ENCODE results near the gene ZNF718.
A peak's percentile ranks its signal among the peaks of the same experiment; 100 is the strongest.
"Not testable (repeated sequence)": the region's sequence is repeated elsewhere in the genome, so short reads cannot be mapped to it uniquely, and the experiment has no call there.

Gene ZNF718

DNA sequence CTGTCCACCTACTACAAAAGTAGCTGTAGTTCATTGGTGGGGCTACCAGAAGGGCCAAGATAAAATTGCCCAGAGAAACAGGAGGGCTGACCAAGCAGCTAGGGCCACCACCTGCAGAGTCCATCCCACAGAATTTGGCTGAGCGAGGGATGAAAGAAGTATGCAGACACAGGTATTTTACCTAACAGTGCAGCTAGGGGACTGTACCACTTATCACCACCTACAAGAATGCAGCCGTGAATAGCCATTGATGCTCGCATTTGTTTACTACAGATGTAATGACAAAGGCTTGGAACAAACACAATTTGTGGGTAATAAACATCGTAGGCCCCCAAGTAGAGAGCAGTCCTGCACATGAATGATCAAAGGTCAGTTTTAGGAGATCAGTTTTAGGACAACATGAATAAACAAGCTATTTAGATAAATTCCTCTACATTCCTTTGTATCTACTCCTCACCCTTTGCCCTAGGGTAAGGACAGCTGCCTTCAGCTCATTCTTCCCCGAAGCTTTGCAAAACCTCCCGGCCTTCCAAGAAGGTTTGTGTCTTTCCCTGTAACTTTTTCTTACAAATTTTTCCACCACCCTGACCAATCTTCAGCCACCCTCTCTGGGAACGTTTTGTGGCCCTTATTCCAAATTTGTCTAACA is 49.5 kb downstream of the ZNF718 start:
- Histone ChIP-seq H3K9me3 (ENCODE audit: severe bottlenecking) (peaks cover 17% of the 10 kb centered on the region), H3K27me3 (ENCODE audit: insufficient read depth, low read depth, severe bottlenecking) (no peaks in the 10 kb centered on the region), H3K27ac (no peak overlapping the region), H3K36me3 (no peaks in the 10 kb centered on the region; the same call in 1 of the 2 replicates), H3K4me3 (ENCODE audit: low read depth, low read length) (no peak overlapping the region)
- no peak for DNase-seq
- TF ChIP-seq, protein P1, sequence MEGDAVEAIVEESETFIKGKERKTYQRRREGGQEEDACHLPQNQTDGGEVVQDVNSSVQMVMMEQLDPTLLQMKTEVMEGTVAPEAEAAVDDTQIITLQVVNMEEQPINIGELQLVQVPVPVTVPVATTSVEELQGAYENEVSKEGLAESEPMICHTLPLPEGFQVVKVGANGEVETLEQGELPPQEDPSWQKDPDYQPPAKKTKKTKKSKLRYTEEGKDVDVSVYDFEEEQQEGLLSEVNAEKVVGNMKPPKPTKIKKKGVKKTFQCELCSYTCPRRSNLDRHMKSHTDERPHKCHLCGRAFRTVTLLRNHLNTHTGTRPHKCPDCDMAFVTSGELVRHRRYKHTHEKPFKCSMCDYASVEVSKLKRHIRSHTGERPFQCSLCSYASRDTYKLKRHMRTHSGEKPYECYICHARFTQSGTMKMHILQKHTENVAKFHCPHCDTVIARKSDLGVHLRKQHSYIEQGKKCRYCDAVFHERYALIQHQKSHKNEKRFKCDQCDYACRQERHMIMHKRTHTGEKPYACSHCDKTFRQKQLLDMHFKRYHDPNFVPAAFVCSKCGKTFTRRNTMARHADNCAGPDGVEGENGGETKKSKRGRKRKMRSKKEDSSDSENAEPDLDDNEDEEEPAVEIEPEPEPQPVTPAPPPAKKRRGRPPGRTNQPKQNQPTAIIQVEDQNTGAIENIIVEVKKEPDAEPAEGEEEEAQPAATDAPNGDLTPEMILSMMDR (IDR thresholded peaks at IDR 0.05; ENCODE audit: low read depth, low read length), result no peak

DNA sequence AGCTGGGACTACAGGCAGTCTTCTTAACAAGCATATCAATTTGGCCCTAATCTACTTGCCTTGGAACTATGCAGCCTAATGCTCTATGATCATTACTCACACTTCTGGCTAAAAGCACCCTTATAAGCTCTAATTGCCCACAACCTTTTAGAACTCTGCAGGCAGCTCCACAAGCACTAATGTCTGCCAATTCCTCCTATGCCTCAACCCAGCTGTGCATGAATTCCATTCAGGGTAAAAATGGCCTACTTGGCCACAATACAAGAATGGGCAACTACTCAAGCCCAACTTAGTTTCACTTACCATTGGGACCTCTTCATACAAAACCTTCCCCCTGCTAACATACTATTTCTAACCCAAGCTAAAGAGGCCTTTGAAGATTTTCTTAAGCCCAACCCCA is 51.7 kb downstream of the ZNF718 start:
- Histone ChIP-seq H3K4me3 (ENCODE audit: low read depth, low read length) (no peak overlapping the region), H3K36me3 (no peaks in the 10 kb centered on the region; the same call in 1 of the 2 replicates), H3K27me3 (ENCODE audit: insufficient read depth, low read depth, severe bottlenecking) (no peaks in the 10 kb centered on the region), H3K27ac (no peak overlapping the region), H3K9me3 (ENCODE audit: severe bottlenecking) (peaks cover 16% of the 10 kb centered on the region)
- no peak for DNase-seq
- TF ChIP-seq, protein P1 (IDR thresholded peaks at IDR 0.05; ENCODE audit: low read depth, low read length), result no peak

DNA sequence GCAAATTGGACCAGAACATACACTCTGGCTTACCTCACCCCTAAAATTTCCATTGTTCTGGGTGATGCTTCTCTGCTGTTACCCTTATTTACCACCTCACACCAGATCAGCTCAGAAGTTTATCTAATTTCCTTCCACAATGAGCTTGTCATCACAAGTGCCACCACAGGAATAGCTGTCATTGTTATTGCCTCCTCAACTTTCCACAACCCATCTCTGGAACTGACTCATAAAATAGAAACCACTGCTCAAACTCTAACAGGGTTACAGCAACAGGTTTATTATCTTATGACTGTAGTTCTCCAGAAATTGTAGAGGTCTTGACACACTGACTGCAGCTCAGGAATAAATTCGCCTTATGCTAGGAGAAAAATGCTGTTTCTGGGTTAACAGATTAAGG is 52.7 kb downstream of the ZNF718 start:
- Histone ChIP-seq H3K9me3 (ENCODE audit: severe bottlenecking) (peaks cover 16% of the 10 kb centered on the region), H3K27ac (no peak overlapping the region), H3K27me3 (ENCODE audit: insufficient read depth, low read depth, severe bottlenecking) (no peaks in the 10 kb centered on the region), H3K4me3 (ENCODE audit: low read depth, low read length) (no peak overlapping the region), H3K36me3 (no peaks in the 10 kb centered on the region; the same call in 1 of the 2 replicates)
- no peak for DNase-seq
- TF ChIP-seq, protein P1 (IDR thresholded peaks at IDR 0.05; ENCODE audit: low read depth, low read length), result no peak

DNA sequence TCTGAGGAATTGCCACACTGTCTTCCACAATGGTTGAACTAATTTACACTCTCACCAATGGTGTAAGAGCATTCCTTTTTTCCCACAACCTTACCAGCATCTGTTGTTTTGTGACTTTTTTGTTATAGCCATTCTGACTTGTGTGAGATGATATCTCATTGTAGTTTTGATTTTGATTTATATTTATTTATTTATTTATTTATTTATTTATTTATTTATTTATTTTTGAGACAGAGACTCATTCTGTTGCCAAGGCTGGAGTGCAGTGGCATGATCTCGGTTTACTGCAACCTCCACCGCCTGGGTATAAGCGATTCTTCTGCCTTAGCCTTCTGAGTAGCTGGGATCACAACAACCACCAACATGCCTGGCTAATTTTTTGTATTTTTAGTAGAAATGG is 57.9 kb downstream of the ZNF718 start:
- peaks cover 15% of the 10 kb centered on the region for H3K9me3 ChIP-seq (ENCODE audit: severe bottlenecking)
- not testable (repeated sequence) for H3K4me3 ChIP-seq (ENCODE audit: low read depth, low read length); DNase-seq; H3K27me3 ChIP-seq (ENCODE audit: insufficient read depth, low read depth, severe bottlenecking); H3K36me3 ChIP-seq; H3K27ac ChIP-seq

DNA sequence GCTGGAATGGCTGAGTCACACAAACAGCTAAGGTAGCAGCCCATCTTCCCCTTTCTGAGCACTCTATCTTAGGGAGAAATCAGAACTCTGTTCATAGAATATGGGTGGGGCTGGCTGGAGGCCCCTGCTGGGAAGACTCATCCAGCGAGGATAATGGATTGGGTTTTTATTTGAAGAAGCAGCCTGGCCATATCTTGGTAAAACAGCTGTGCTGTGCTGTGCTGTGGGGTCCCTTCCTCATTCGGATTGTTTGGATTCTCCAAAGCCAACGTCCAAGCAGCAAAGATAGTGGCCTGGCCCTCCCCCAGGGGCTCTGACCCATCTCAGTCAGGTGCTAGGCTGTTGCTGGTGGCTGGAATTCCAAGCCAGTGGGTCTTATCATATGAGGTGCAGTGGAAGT is 63.8 kb downstream of the ZNF718 start:
- Histone ChIP-seq H3K36me3 (no peaks in the 10 kb centered on the region), H3K9me3 (ENCODE audit: severe bottlenecking) (peaks cover 14% of the 10 kb centered on the region), H3K27me3 (ENCODE audit: insufficient read depth, low read depth, severe bottlenecking) (no peaks in the 10 kb centered on the region), H3K27ac (no peak overlapping the region), H3K4me3 (ENCODE audit: low read depth, low read length) (no peak overlapping the region)
- DNase-seq, result no peak
- TF ChIP-seq, protein P1 (IDR thresholded peaks at IDR 0.05; ENCODE audit: low read depth, low read length), result no peak

DNA sequence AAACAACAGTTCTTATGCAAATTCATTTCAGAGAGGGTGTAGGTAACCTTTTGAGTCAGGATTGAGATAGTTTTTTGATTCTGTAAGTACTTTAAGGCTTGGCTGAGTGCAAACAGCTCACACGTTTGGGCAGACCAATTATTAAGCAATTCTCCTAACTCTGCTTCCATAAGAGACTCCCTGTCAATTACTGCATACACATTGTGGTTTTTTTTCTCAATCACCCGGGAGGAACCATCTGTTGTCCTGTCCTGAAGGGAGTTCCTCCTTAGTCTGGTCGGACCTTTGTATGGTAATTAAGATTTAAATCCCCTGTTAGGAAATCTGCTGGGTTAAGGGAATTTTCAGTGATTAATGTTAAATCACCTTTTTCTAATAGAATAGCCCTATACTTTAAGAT is 70.9 kb downstream of the ZNF718 start:
- peak; percentile 23 for DNase-seq
- not testable (repeated sequence) for H3K9me3 ChIP-seq (ENCODE audit: severe bottlenecking); H3K36me3 ChIP-seq; H3K27ac ChIP-seq; H3K4me3 ChIP-seq (ENCODE audit: low read depth, low read length); H3K27me3 ChIP-seq (ENCODE audit: insufficient read depth, low read depth, severe bottlenecking)

DNA sequence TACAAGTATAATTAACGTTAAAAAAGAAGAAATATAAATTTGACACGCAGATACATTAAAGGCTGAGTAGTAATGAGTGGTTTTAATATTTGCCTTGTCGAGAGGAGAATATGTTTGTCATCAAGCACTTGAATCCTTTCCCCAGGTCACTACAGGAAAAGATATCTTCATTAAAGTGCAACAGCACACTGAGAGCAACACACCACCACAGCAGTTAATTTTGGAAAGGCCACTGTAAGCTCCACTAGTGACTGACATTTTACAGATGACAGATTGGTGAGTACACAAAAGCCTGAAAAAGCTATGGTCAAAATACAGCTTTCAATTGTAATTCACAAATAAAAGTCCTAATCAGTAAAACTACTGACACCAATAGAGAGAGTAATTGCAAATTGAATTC is 76.6 kb downstream of the ZNF718 start:
- Histone ChIP-seq H3K4me3 (ENCODE audit: low read depth, low read length) (no peak overlapping the region), H3K27me3 (ENCODE audit: insufficient read depth, low read depth, severe bottlenecking) (no peaks in the 10 kb centered on the region), H3K27ac (no peak overlapping the region), H3K36me3 (0 out of 2 replicates have a peak, but pooled peaks cover 2% of the 10 kb centered on the region), H3K9me3 (ENCODE audit: severe bottlenecking) (peaks cover 31% of the 10 kb centered on the region)
- TF ChIP-seq, protein P1 (IDR thresholded peaks at IDR 0.05; ENCODE audit: low read depth, low read length), result no peak
- DNase-seq, result no peak

DNA sequence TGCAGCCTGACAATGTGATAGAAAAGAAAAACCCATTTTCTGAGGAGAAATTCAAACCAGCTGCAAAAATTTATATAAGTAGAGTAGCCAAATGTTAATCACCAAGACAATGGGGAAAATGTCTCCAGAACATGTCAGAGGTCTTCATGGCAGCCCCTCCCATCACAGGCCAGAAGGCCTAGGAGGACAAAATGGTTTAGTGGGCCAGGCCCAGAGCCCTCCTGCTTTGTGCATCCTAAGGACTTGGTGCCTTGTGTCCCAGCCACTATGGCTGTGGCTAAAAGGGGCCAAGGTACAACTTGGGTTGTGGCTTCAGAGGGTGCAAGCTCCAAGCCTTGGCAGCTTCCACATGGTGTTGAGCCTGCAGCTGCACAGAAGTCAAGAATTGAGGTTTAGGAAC is 78.5 kb downstream of the ZNF718 start:
- not testable (repeated sequence) for H3K36me3 ChIP-seq; H3K4me3 ChIP-seq (ENCODE audit: low read depth, low read length); DNase-seq; H3K27me3 ChIP-seq (ENCODE audit: insufficient read depth, low read depth, severe bottlenecking); H3K27ac ChIP-seq
- peaks cover 29% of the 10 kb centered on the region for H3K9me3 ChIP-seq (ENCODE audit: severe bottlenecking)
